ENCODE measurements around the gene PRR35.

- TF ChIP-seq CTCF (IDR thresholded peaks at IDR 0.05; ENCODE audit: low read depth, low read length, poor library complexity, severe bottlenecking) (no peak), EZH2phosphoT487 (IDR thresholded peaks at IDR 0.05; ENCODE audit: borderline replicate concordance, low read length) (no peak)
These were observed 5.4 kb upstream of the PRR35 start for GRCh38 chr16:554640-555365.

Data from DOHH2 (cell line).